Progenitor cell of endocrine pancreas (in vitro differentiated cells): ENCODE measurements around the gene DENND1B. TPM values are rescaled to one million over a fixed set of nuclear protein-coding genes. Genes with fewer than 3 reads are reported as not detected.
A peak's percentile ranks its signal among the peaks of the same experiment; 100 is the strongest.

ENCODE experiments used
- DNase-seq: peaks from one replicate; pipeline ENCODE4 v3.0.0; 2021; ENCODE audit warnings: low spot score; ENCODE audit not compliant: unreplicated experiment
- H3K27ac Mint-ChIP-seq: 2 replicates; pipeline ENCODE4 v1.8.0; 2021; ENCODE audit warnings: mild to moderate bottlenecking, moderate library complexity, mixed read lengths
- H3K27me3 Mint-ChIP-seq: 2 replicates; pipeline ENCODE4 v1.8.0; 2021; ENCODE audit warnings: mixed read lengths
- H3K36me3 Mint-ChIP-seq: 2 replicates; pipeline ENCODE4 v1.8.0; 2022; ENCODE audit warnings: mixed read lengths; ENCODE audit not compliant: insufficient read depth
- H3K4me1 Mint-ChIP-seq: 2 replicates; pipeline ENCODE4 v1.8.0; 2021; ENCODE audit warnings: low read depth, mixed read lengths
- H3K4me3 Mint-ChIP-seq: 2 replicates; pipeline ENCODE4 v1.8.0; 2021; ENCODE audit warnings: low read depth, mild to moderate bottlenecking, moderate library complexity, mixed read lengths
- H3K9me3 Mint-ChIP-seq: 2 replicates; pipeline ENCODE4 v1.8.0; 2021; ENCODE audit warnings: low read depth, mixed read lengths
- CTCF ChIP-seq: fragments of 200-600 bp; sonication (generic); IDR thresholded peaks from one replicate; pipeline ENCODE4 v1.5.0; 2021; ENCODE audit warnings: antibody characterized with exemption, mild to moderate bottlenecking; ENCODE audit not compliant: unreplicated experiment
- total RNA-seq: library from RNA; stranded (reverse); gene quantifications from 2 replicates; pipeline ENCODE4 v1.2.1, GENCODE V29; 2021

The DENND1B gene
- total RNA-seq, 1 donor from 2014 or later = 15.7 TPM

DNA sequence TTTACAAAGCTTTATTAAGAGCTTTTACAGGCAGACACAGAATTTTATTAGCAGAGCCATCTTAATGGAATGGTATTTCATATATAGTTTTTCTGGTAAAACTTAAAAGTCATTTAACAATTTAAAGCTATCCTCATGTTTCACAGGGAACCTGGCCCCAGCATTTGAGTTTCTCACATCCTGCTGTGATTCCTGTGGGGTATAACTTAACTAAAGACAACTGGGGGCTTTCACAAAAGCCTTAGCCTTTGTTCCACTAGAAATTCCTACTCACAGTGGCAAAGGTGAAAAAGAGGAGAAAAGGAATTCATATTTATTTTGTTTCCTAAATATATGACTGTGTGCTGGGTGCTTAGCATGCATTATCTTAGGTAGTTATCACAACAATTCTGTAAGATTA lies 233.9 kb downstream of the DENND1B start:
- Mint-ChIP-seq H3K4me3 (no peak overlapping the region), H3K36me3 (peaks cover 4% of the 10 kb centered on the region), H3K9me3 (no peaks in the 10 kb centered on the region), H3K4me1 (no peaks in the 10 kb centered on the region), H3K27ac (no peak overlapping the region), H3K27me3 (no peaks in the 10 kb centered on the region)
- DNase-seq = no peak
- TF ChIP-seq CTCF = no peak

GRCh38 chr1:197526736-197527371 lies 248.4 kb downstream of the DENND1B start:
- no peaks in the 10 kb centered on the region for H3K4me1 Mint-ChIP-seq

DNA sequence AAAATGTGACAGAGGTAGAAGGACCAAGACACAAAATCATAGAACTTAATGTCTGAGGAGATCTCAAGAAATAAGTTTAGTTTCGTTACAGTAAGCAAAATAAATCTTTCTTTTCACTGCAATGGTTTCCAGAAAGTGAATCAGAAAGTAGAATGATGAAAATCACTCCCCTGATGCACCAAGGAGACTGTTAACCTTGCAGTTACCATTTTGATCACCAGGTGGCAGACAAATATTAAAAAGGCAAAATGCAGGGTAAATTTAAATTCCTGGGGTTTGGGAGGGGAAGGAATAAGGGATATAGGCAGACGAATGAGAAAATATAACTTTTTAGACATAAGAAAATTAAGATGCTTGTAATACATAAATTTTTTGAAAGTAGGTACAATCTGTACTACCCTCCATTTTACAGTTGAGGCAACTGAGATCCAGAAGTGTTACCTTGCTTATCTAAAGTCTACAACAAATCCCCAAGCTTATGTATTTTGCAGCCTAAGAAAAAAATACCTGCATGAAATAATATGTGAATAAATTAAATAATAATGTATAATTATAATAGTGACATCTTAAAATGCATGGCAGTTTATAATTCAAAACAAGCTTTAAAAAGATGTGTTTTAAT lies 254.1 kb downstream of the DENND1B start:
- H3K27me3 Mint-ChIP-seq = no peaks in the 10 kb centered on the region
- DNase-seq = peak; percentile 10
- peak; percentile 76 for TF ChIP-seq CTCF
- H3K27ac Mint-ChIP-seq = no peak overlapping the region
- H3K4me3 Mint-ChIP-seq = no peak overlapping the region
- no peaks in the 10 kb centered on the region for H3K9me3 Mint-ChIP-seq
- H3K4me1 Mint-ChIP-seq = peaks cover 5% of the 10 kb centered on the region
- no peaks in the 10 kb centered on the region for H3K36me3 Mint-ChIP-seq

More at GRCh38 chr1:197526736-197527371, 248.4 kb downstream of the DENND1B start:
- no peak overlapping the region for H3K4me3 Mint-ChIP-seq
- no peak overlapping the region for H3K27ac Mint-ChIP-seq
- TF ChIP-seq CTCF = peak; percentile 92
- no peaks in the 10 kb centered on the region for H3K9me3 Mint-ChIP-seq
- no peak for DNase-seq
- no peaks in the 10 kb centered on the region for H3K27me3 Mint-ChIP-seq
- no peaks in the 10 kb centered on the region for H3K36me3 Mint-ChIP-seq

DNA sequence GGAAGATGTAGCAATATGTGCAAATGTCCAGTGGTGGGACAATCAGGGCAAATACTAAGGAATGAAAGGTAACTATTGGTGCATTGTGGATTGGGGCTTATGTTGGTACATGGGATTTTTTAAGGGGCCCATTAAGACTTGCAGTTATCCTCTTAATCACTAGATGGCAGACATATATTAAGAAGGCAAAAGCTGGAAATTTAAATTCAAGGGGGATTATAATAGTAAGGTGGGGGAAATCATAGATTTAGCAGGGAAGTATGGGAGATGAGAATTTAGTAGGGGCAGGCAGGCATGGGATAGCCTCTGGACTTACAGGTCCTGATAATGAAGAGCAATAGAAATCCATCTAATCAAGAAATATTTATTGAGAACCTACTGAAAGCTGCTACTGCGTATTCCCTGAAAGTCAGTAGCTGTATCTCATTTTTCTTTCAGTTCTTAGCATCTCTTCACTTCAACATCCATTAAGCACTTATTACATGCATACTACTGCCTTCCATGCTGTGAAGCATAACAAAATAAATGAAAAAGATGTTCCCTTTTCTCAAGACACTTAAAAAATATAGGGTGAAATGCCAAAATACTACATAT lies 255.4 kb downstream of the DENND1B start:
- no peak for DNase-seq

More for the DNA sequence above, 255.4 kb downstream of the DENND1B start:
- Mint-ChIP-seq H3K4me1 (peaks cover 5% of the 10 kb centered on the region), H3K27ac (no peak overlapping the region), H3K27me3 (no peaks in the 10 kb centered on the region), H3K36me3 (no peaks in the 10 kb centered on the region), H3K9me3 (no peaks in the 10 kb centered on the region), H3K4me3 (no peak overlapping the region)
- peak; percentile 36 for TF ChIP-seq CTCF
